GM23338 (cell line): ENCODE data around the gene FAM89B.

ENCODE experiments used
- CREB1 ChIP-seq: fragments of 250-450 bp; sonication (Bioruptor Pico); IDR thresholded peaks from 2 replicates; pipeline ENCODE4 v1.5.0; 2020; ENCODE audit warnings: low read depth, mild to moderate bottlenecking, moderate library complexity
- EZH2 ChIP-seq: fragments of 200-600 bp; sonication (generic); IDR thresholded peaks from one replicate; pipeline ENCODE4 v1.8.0; 2017; ENCODE audit warnings: antibody characterized with exemption, mild to moderate bottlenecking, low read depth; ENCODE audit not compliant: unreplicated experiment
- EZH2phosphoT487 ChIP-seq: fragments of 200-600 bp; sonication (generic); IDR thresholded peaks from one replicate; pipeline ENCODE4 v1.8.1; 2018; ENCODE audit warnings: antibody characterized with exemption; ENCODE audit not compliant: unreplicated experiment
- JUNB ChIP-seq: IDR thresholded peaks from one replicate; pipeline ENCODE4 v1.6.1; 2016; ENCODE audit warnings: antibody characterized with exemption; ENCODE audit not compliant: unreplicated experiment
- NANOG ChIP-seq: IDR thresholded peaks from 2 replicates; pipeline ENCODE4 v1.6.1; 2016; ENCODE audit warnings: antibody characterized with exemption, borderline replicate concordance
- POLR2AphosphoS5 ChIP-seq: IDR thresholded peaks from 2 replicates; pipeline ENCODE4 v1.6.1; 2016; ENCODE audit warnings: antibody characterized with exemption, low read depth
- ZNF331 ChIP-seq: fragments of 250-450 bp; sonication (Bioruptor Pico); IDR thresholded peaks from 2 replicates; pipeline ENCODE4 v1.5.0; 2020; ENCODE audit warnings: low read depth, mild to moderate bottlenecking, moderate library complexity
- TF ChIP-seq, protein P1 (sequence below), 2 experiments: fragments of 200-600 bp in 1 of 2; sonication (generic) in 1 of 2; conservative IDR thresholded peaks; 2 replicates each; pipeline versions ENCODE4 v1.5.1 to v1.6.1; 2016 to 2017; ENCODE audit warnings: antibody characterized with exemption in 2 of 2, low read depth in 2 of 2, mild to moderate bottlenecking in 2 of 2, moderate library complexity in 1 of 2
- TF ChIP-seq, protein P2 (sequence below): IDR thresholded peaks from 2 replicates; pipeline ENCODE4 v1.6.1; 2016; ENCODE audit warnings: antibody characterized with exemption
- TF ChIP-seq, protein P3 (sequence below): IDR thresholded peaks from one replicate; pipeline ENCODE4 v1.6.1; 2018; ENCODE audit warnings: antibody characterized with exemption; ENCODE audit not compliant: unreplicated experiment
- TF ChIP-seq, protein P4 (sequence below): fragments of 250-450 bp; sonication (Bioruptor Pico); IDR thresholded peaks from 2 replicates; pipeline ENCODE4 v1.5.0; 2020; ENCODE audit warnings: mild to moderate bottlenecking, moderate library complexity

DNA sequence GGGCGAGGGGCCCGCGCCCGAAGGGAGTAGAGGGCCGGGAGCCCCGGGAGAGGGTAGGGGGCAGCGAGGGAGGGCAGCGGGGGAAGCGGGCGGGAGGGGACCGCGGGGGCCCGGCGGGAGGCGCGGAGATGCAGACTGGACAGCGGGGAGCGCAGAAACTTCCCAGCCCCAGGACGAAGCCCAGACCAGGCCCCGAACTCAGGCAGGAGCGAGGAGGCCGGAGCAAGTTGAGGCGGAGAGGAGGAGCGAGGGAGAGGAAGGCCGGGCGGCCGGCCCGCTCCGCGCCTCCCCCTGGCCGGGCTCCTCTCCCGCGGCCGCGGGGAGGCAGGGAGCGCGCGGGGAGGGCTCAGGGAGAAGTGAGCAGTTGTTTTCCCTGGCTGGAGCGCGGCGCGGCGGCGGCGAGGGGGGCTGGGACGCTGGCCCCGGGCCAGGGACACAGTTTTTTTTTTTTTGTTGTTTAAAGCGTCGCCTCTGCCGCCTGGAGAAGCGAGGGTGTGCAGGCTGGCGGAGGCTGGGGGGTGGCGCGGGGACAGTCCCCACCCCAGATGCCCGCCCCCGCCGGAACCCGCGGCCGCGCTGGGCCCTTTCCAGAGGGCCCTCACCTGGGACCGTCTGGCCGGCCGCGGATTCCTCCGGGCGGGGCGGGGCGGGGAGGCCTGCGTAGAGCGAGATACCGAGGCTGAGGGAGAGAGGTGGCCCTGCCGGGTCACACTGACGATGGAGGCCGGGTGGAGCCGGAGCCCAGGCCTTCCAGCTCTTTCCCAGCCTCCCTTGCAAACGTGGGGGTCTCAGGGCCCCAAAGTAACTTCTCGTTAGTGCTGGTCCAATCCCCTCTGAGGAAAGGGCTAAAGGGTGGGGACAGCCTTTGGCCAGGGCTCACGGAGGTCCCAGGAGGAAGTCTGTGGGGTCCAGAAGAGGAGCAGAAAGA, 14.1 kb upstream of the FAM89B start, which contains the start of gene LTBP3:
- TF ChIP-seq, protein P1, sequence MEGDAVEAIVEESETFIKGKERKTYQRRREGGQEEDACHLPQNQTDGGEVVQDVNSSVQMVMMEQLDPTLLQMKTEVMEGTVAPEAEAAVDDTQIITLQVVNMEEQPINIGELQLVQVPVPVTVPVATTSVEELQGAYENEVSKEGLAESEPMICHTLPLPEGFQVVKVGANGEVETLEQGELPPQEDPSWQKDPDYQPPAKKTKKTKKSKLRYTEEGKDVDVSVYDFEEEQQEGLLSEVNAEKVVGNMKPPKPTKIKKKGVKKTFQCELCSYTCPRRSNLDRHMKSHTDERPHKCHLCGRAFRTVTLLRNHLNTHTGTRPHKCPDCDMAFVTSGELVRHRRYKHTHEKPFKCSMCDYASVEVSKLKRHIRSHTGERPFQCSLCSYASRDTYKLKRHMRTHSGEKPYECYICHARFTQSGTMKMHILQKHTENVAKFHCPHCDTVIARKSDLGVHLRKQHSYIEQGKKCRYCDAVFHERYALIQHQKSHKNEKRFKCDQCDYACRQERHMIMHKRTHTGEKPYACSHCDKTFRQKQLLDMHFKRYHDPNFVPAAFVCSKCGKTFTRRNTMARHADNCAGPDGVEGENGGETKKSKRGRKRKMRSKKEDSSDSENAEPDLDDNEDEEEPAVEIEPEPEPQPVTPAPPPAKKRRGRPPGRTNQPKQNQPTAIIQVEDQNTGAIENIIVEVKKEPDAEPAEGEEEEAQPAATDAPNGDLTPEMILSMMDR (conservative IDR thresholded peaks at IDR 0.05; ENCODE audit: low read depth in 2 of 2) = no peak
- no peak for TF ChIP-seq JUNB
- no peak for TF ChIP-seq EZH2
- TF ChIP-seq POLR2AphosphoS5 = peak; percentile 24; the same call in 1 of the 2 replicates
- TF ChIP-seq, protein P2, sequence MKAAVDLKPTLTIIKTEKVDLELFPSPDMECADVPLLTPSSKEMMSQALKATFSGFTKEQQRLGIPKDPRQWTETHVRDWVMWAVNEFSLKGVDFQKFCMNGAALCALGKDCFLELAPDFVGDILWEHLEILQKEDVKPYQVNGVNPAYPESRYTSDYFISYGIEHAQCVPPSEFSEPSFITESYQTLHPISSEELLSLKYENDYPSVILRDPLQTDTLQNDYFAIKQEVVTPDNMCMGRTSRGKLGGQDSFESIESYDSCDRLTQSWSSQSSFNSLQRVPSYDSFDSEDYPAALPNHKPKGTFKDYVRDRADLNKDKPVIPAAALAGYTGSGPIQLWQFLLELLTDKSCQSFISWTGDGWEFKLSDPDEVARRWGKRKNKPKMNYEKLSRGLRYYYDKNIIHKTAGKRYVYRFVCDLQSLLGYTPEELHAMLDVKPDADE = no peak
- TF ChIP-seq EZH2phosphoT487 = no peak
- TF ChIP-seq NANOG = no peak
- TF ChIP-seq CREB1 = no peak
- TF ChIP-seq, protein P3, sequence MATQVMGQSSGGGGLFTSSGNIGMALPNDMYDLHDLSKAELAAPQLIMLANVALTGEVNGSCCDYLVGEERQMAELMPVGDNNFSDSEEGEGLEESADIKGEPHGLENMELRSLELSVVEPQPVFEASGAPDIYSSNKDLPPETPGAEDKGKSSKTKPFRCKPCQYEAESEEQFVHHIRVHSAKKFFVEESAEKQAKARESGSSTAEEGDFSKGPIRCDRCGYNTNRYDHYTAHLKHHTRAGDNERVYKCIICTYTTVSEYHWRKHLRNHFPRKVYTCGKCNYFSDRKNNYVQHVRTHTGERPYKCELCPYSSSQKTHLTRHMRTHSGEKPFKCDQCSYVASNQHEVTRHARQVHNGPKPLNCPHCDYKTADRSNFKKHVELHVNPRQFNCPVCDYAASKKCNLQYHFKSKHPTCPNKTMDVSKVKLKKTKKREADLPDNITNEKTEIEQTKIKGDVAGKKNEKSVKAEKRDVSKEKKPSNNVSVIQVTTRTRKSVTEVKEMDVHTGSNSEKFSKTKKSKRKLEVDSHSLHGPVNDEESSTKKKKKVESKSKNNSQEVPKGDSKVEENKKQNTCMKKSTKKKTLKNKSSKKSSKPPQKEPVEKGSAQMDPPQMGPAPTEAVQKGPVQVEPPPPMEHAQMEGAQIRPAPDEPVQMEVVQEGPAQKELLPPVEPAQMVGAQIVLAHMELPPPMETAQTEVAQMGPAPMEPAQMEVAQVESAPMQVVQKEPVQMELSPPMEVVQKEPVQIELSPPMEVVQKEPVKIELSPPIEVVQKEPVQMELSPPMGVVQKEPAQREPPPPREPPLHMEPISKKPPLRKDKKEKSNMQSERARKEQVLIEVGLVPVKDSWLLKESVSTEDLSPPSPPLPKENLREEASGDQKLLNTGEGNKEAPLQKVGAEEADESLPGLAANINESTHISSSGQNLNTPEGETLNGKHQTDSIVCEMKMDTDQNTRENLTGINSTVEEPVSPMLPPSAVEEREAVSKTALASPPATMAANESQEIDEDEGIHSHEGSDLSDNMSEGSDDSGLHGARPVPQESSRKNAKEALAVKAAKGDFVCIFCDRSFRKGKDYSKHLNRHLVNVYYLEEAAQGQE = no peak
- TF ChIP-seq ZNF331 (CRISPR knock-in tag) = no peak
- TF ChIP-seq, protein P4, sequence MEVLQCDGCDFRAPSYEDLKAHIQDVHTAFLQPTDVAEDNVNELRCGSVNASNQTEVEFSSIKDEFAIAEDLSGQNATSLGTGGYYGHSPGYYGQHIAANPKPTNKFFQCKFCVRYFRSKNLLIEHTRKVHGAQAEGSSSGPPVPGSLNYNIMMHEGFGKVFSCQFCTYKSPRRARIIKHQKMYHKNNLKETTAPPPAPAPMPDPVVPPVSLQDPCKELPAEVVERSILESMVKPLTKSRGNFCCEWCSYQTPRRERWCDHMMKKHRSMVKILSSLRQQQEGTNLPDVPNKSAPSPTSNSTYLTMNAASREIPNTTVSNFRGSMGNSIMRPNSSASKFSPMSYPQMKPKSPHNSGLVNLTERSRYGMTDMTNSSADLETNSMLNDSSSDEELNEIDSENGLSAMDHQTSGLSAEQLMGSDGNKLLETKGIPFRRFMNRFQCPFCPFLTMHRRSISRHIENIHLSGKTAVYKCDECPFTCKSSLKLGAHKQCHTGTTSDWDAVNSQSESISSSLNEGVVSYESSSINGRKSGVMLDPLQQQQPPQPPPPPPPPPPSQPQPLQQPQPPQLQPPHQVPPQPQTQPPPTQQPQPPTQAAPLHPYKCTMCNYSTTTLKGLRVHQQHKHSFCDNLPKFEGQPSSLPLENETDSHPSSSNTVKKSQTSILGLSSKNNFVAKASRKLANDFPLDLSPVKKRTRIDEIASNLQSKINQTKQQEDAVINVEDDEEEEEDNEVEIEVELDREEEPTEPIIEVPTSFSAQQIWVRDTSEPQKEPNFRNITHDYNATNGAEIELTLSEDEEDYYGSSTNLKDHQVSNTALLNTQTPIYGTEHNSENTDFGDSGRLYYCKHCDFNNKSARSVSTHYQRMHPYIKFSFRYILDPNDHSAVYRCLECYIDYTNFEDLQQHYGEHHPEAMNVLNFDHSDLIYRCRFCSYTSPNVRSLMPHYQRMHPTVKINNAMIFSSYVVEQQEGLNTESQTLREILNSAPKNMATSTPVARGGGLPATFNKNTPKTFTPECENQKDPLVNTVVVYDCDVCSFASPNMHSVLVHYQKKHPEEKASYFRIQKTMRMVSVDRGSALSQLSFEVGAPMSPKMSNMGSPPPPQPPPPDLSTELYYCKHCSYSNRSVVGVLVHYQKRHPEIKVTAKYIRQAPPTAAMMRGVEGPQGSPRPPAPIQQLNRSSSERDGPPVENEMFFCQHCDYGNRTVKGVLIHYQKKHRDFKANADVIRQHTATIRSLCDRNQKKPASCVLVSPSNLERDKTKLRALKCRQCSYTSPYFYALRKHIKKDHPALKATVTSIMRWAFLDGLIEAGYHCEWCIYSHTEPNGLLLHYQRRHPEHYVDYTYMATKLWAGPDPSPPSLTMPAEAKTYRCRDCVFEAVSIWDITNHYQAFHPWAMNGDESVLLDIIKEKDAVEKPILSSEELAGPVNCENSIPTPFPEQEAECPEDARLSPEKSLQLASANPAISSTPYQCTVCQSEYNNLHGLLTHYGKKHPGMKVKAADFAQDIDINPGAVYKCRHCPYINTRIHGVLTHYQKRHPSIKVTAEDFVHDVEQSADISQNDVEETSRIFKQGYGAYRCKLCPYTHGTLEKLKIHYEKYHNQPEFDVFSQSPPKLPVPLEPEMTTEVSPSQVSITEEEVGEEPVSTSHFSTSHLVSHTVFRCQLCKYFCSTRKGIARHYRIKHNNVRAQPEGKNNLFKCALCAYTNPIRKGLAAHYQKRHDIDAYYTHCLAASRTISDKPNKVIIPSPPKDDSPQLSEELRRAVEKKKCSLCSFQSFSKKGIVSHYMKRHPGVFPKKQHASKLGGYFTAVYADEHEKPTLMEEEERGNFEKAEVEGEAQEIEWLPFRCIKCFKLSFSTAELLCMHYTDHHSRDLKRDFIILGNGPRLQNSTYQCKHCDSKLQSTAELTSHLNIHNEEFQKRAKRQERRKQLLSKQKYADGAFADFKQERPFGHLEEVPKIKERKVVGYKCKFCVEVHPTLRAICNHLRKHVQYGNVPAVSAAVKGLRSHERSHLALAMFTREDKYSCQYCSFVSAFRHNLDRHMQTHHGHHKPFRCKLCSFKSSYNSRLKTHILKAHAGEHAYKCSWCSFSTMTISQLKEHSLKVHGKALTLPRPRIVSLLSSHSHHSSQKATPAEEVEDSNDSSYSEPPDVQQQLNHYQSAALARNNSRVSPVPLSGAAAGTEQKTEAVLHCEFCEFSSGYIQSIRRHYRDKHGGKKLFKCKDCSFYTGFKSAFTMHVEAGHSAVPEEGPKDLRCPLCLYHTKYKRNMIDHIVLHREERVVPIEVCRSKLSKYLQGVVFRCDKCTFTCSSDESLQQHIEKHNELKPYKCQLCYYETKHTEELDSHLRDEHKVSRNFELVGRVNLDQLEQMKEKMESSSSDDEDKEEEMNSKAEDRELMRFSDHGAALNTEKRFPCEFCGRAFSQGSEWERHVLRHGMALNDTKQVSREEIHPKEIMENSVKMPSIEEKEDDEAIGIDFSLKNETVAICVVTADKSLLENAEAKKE (CRISPR knock-in tag) = no peak
